ENCODE results near the gene ANLN.

ANLN gene

GRCh38 chr7:36387435-36388231, 2.0 kb upstream of the ANLN start:
- H4K20me1 ChIP-seq (ENCODE audit: low read depth, low read length), result peaks cover 5% of the 10 kb centered on the region
- TF ChIP-seq EZH2phosphoT487 (conservative IDR thresholded peaks at IDR 0.05; ENCODE audit: low read length) (no peak), CTCF (IDR thresholded peaks at IDR 0.05; ENCODE audit: insufficient read depth, low read length, poor library complexity, severe bottlenecking) (no peak)
- H3K4me3 ChIP-seq (ENCODE audit: insufficient read depth, low read length, poor library complexity, severe bottlenecking), result no peak overlapping the region
- H3F3A ChIP-seq (ENCODE audit: insufficient read depth), result peaks cover 33% of the 10 kb centered on the region
- H3K4me2 ChIP-seq (ENCODE audit: low read depth, low read length, poor library complexity, severe bottlenecking), result no peak overlapping the region
- no peaks in the 10 kb centered on the region for H3K27me3 ChIP-seq (ENCODE audit: low read length)
- H3K27ac ChIP-seq (ENCODE audit: low read depth, low read length), result no peak overlapping the region
- H3K9ac ChIP-seq (ENCODE audit: low read length), result no peak overlapping the region
- H3K9me3 ChIP-seq (ENCODE audit: insufficient read depth, low read length), result no peaks in the 10 kb centered on the region
- no peak overlapping the region for H2AFZ ChIP-seq (ENCODE audit: low read depth, low read length, severe bottlenecking)
- peaks cover 6% of the 10 kb centered on the region; the same call in 1 of the 2 replicates for H3K36me3 ChIP-seq (ENCODE audit: low read length)
- H3K9me2 ChIP-seq (replicated peaks; ENCODE audit: insufficient read depth, low read length), result no peaks in the 10 kb centered on the region
- H3K79me2 ChIP-seq (ENCODE audit: insufficient read depth, low read length), result peaks cover 30% of the 10 kb centered on the region

GRCh38 chr7:36388423-36388822, 1.2 kb upstream of the ANLN start:
- Histone ChIP-seq H3K9ac (ENCODE audit: low read length) (no peak overlapping the region), H3K27me3 (ENCODE audit: low read length) (no peaks in the 10 kb centered on the region), H4K20me1 (ENCODE audit: low read depth, low read length) (peaks cover 5% of the 10 kb centered on the region), H3K79me2 (ENCODE audit: insufficient read depth, low read length) (peaks cover 38% of the 10 kb centered on the region), H3F3A (ENCODE audit: insufficient read depth) (peaks cover 33% of the 10 kb centered on the region), H3K9me3 (ENCODE audit: insufficient read depth, low read length) (no peaks in the 10 kb centered on the region), H3K9me2 (replicated peaks; ENCODE audit: insufficient read depth, low read length) (no peaks in the 10 kb centered on the region), H3K4me3 (ENCODE audit: insufficient read depth, low read length, poor library complexity, severe bottlenecking) (no peak overlapping the region), H3K4me2 (ENCODE audit: low read depth, low read length, poor library complexity, severe bottlenecking) (no peak overlapping the region), H2AFZ (ENCODE audit: low read depth, low read length, severe bottlenecking) (peak overlapping the region; percentile 84), H3K36me3 (ENCODE audit: low read length) (peaks cover 6% of the 10 kb centered on the region; the same call in 1 of the 2 replicates), H3K27ac (ENCODE audit: low read depth, low read length) (no peak overlapping the region)
- no peak for TF ChIP-seq CTCF (IDR thresholded peaks at IDR 0.05; ENCODE audit: insufficient read depth, low read length, poor library complexity, severe bottlenecking)
- no peak for TF ChIP-seq EZH2phosphoT487 (conservative IDR thresholded peaks at IDR 0.05; ENCODE audit: low read length)

- H3K36me3 ChIP-seq (ENCODE audit: low read length), result peaks cover 18% of the 10 kb centered on the region; the same call in 1 of the 2 replicates
- peaks cover 58% of the 10 kb centered on the region for H3K79me2 ChIP-seq (ENCODE audit: insufficient read depth, low read length)
- peak overlapping the region; percentile 83 for H3K4me2 ChIP-seq (ENCODE audit: low read depth, low read length, poor library complexity, severe bottlenecking)
- peak overlapping the region; percentile 80 for H3K27ac ChIP-seq (ENCODE audit: low read depth, low read length)
- H3K27me3 ChIP-seq (ENCODE audit: low read length), result no peaks in the 10 kb centered on the region
- H3K9me2 ChIP-seq (replicated peaks; ENCODE audit: insufficient read depth, low read length), result no peaks in the 10 kb centered on the region
- H2AFZ ChIP-seq (ENCODE audit: low read depth, low read length, severe bottlenecking), result peak overlapping the region; percentile 84
- peaks cover 30% of the 10 kb centered on the region for H3F3A ChIP-seq (ENCODE audit: insufficient read depth)
- peak overlapping the region; percentile 88 for H3K9ac ChIP-seq (ENCODE audit: low read length)
- H3K4me3 ChIP-seq (ENCODE audit: insufficient read depth, low read length, poor library complexity, severe bottlenecking), result peak overlapping the region; percentile 93
- peaks cover 5% of the 10 kb centered on the region for H4K20me1 ChIP-seq (ENCODE audit: low read depth, low read length)
- H3K9me3 ChIP-seq (ENCODE audit: insufficient read depth, low read length), result no peaks in the 10 kb centered on the region
- TF ChIP-seq CTCF (IDR thresholded peaks at IDR 0.05; ENCODE audit: insufficient read depth, low read length, poor library complexity, severe bottlenecking) (no peak), EZH2phosphoT487 (conservative IDR thresholded peaks at IDR 0.05; ENCODE audit: low read length) (no peak)
These were observed 783 bp downstream of the ANLN start for GRCh38 chr7:36390199-36391090.

All from SU-DHL-6 (cell line).